Measurements from ENCODE around the gene IPO4. TPM values are rescaled to one million over a fixed set of nuclear protein-coding genes. Genes with fewer than 3 reads are reported as not detected.
A peak's percentile ranks its signal among the peaks of the same experiment; 100 is the strongest.

Gene IPO4
- total and polyA plus RNA-seq, 9 of the 15 experiments (the other 6 are each of a cell fraction or from before 2014, with no cell fraction given) = 7.3 to 122 (median 31.8) TPM

DNA sequence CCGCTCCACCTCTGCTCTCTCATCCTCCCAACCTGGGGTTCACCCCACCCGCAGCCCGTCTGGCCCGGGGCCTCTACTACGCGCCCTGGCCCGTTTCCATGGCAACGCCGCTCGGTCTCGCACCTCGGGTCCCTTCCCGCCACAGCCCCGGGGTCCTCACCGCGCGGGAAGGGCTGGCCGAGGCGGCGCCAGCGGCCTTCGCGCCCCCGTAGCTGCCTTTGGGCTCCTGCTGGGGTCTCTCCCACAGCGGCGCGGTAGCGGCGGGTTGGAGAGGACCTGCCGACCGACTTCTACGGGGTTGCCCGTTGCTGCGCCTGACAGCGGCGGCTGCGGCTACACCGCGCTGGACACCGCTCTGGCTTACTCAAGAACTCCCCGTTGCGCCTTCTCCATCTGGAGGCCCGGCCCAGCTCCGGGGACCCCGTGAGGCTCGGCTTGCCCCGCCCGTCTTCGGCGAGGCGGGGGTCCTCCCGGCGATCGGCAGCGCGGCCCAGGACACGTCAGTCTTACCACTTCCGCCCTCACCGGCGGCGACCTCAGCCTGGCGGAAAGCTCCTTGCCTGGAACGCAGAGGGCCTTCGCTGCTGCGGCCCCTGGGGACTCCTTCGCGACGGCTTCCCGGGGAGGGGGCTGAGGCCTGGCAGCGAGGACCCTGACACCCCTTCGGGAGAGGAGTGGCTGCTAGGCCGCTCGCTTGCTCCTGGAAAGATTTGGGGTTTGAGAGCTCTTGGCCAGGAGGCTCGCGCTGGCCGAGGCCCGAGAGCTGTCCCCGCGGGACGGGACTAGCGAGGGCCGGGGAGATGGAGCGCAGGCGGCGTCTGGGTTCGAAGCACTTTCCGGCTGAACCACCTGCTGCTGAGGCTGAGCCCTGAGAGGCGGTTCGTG lies 6.8 kb upstream of the IPO4 start, which contains the start of gene TM9SF1 (continued):
- TF ChIP-seq, protein P1, sequence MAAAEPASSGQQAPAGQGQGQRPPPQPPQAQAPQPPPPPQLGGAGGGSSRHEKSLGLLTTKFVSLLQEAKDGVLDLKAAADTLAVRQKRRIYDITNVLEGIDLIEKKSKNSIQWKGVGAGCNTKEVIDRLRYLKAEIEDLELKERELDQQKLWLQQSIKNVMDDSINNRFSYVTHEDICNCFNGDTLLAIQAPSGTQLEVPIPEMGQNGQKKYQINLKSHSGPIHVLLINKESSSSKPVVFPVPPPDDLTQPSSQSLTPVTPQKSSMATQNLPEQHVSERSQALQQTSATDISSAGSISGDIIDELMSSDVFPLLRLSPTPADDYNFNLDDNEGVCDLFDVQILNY (CRISPR knock-in tag; IDR thresholded peaks at IDR 0.05) = peak; percentile 71; the same call in 1 of the 2 replicates
- TF ChIP-seq NONO (IDR thresholded peaks at IDR 0.05; ENCODE audit: low read depth in 2 of 2, low read length in 1 of 2) (no peak), ZFPM2 (CRISPR knock-in tag; IDR thresholded peaks at IDR 0.05) (no peak), SIRT6 (IDR thresholded peaks at IDR 0.05; ENCODE audit: low read depth, low read length) (no peak), SNRNP70 (optimal IDR thresholded peaks at IDR 0.05; ENCODE audit: low read depth, low read length) (no peak), ILF3 (IDR thresholded peaks at IDR 0.05; ENCODE audit: borderline replicate concordance) (no peak), MAFF (IDR thresholded peaks at IDR 0.05; ENCODE audit: low read length) (no peak), CBFB (CRISPR knock-in tag; IDR thresholded peaks at IDR 0.05) (peak; percentile 63; the same call in 1 of the 2 replicates), NFIC (IDR thresholded peaks at IDR 0.05) (peak; percentile 12), SMAD4 (CRISPR knock-in tag; conservative IDR thresholded peaks at IDR 0.05) (peak; percentile 51), ADNP (tag; IDR thresholded peaks at IDR 0.05) (no peak), ZNF12 (CRISPR knock-in tag; IDR thresholded peaks at IDR 0.05) (peak; percentile 53; the same call in 1 of the 2 replicates)
- TF ChIP-seq, protein P2, sequence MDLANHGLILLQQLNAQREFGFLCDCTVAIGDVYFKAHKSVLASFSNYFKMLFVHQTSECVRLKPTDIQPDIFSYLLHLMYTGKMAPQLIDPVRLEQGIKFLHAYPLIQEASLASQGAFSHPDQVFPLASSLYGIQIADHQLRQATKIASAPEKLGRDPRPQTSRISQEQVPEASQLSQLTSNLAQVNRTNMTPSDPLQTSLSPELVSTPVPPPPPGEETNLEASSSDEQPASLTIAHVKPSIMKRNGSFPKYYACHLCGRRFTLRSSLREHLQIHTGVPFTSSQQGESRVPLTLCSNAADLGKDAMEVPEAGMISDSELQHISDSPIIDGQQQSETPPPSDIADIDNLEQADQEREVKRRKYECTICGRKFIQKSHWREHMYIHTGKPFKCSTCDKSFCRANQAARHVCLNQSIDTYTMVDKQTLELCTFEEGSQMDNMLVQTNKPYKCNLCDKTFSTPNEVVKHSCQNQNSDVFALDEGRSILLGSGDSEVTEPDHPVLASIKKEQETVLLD (IDR thresholded peaks at IDR 0.05) = no peak
- TF ChIP-seq, protein P3, sequence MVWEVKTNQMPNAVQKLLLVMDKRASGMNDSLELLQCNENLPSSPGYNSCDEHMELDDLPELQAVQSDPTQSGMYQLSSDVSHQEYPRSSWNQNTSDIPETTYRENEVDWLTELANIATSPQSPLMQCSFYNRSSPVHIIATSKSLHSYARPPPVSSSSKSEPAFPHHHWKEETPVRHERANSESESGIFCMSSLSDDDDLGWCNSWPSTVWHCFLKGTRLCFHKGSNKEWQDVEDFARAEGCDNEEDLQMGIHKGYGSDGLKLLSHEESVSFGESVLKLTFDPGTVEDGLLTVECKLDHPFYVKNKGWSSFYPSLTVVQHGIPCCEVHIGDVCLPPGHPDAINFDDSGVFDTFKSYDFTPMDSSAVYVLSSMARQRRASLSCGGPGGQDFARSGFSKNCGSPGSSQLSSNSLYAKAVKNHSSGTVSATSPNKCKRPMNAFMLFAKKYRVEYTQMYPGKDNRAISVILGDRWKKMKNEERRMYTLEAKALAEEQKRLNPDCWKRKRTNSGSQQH (CRISPR knock-in tag; IDR thresholded peaks at IDR 0.05) = no peak
- TF ChIP-seq, protein P4, sequence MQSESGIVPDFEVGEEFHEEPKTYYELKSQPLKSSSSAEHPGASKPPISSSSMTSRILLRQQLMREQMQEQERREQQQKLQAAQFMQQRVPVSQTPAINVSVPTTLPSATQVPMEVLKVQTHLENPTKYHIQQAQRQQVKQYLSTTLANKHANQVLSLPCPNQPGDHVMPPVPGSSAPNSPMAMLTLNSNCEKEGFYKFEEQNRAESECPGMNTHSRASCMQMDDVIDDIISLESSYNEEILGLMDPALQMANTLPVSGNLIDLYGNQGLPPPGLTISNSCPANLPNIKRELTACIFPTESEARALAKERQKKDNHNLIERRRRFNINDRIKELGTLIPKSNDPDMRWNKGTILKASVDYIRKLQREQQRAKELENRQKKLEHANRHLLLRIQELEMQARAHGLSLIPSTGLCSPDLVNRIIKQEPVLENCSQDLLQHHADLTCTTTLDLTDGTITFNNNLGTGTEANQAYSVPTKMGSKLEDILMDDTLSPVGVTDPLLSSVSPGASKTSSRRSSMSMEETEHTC (IDR thresholded peaks at IDR 0.05) = no peak
- TF ChIP-seq, protein P5, sequence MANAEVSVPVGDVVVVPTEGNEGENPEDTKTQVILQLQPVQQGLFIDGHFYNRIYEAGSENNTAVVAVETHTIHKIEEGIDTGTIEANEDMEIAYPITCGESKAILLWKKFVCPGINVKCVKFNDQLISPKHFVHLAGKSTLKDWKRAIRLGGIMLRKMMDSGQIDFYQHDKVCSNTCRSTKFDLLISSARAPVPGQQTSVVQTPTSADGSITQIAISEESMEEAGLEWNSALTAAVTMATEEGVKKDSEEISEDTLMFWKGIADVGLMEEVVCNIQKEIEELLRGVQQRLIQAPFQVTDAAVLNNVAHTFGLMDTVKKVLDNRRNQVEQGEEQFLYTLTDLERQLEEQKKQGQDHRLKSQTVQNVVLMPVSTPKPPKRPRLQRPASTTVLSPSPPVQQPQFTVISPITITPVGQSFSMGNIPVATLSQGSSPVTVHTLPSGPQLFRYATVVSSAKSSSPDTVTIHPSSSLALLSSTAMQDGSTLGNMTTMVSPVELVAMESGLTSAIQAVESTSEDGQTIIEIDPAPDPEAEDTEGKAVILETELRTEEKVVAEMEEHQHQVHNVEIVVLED (CRISPR knock-in tag; IDR thresholded peaks at IDR 0.05) = peak; percentile 69
- TF ChIP-seq, protein P6, sequence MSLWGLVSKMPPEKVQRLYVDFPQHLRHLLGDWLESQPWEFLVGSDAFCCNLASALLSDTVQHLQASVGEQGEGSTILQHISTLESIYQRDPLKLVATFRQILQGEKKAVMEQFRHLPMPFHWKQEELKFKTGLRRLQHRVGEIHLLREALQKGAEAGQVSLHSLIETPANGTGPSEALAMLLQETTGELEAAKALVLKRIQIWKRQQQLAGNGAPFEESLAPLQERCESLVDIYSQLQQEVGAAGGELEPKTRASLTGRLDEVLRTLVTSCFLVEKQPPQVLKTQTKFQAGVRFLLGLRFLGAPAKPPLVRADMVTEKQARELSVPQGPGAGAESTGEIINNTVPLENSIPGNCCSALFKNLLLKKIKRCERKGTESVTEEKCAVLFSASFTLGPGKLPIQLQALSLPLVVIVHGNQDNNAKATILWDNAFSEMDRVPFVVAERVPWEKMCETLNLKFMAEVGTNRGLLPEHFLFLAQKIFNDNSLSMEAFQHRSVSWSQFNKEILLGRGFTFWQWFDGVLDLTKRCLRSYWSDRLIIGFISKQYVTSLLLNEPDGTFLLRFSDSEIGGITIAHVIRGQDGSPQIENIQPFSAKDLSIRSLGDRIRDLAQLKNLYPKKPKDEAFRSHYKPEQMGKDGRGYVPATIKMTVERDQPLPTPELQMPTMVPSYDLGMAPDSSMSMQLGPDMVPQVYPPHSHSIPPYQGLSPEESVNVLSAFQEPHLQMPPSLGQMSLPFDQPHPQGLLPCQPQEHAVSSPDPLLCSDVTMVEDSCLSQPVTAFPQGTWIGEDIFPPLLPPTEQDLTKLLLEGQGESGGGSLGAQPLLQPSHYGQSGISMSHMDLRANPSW (CRISPR knock-in tag; IDR thresholded peaks at IDR 0.05) = no peak
